ENCODE data around the gene PRKN. TPM values are rescaled to one million over a fixed set of nuclear protein-coding genes. Genes with fewer than 3 reads are reported as not detected.

PRKN gene
- total RNA-seq, 1 experiment from 2014 or later: 2.0 TPM

GRCh38 chr6:162026031-162026430 is 701.5 kb downstream of the PRKN start:
- H3K56ac ChIP-seq (ENCODE audit: insufficient read length, low read depth, low read length): no peak overlapping the region
- no peak overlapping the region for H4K8ac ChIP-seq (replicated peaks; ENCODE audit: insufficient read length, low read depth, low read length)
- Mint-ChIP-seq H3K36me3 (ENCODE audit: insufficient read depth in 1 of 3, low read depth in 3 of 3) (no peaks in the 10 kb centered on the region), H3K4me1 (no peaks in the 10 kb centered on the region), H3K27me3 (ENCODE audit: low read depth) (no peaks in the 10 kb centered on the region), H3K27ac (no peak overlapping the region), H3K9me3 (peaks cover 0 to 3% of the 10 kb centered on the region in 2 experiments; a peak in 1 of 5 replicates), H3K4me3 (no peak overlapping the region)
- H3K9ac ChIP-seq (ENCODE audit: extremely low read depth, insufficient read length, low read length): no peak overlapping the region
- H3T11ph ChIP-seq (ENCODE audit: low read length): no peak overlapping the region
- no peak overlapping the region for H2BK5ac ChIP-seq (ENCODE audit: insufficient read length, low read length)
- no peak overlapping the region for H2BK20ac ChIP-seq (ENCODE audit: low read depth, low read length, poor library complexity, severe bottlenecking)
- H2AFZ ChIP-seq (ENCODE audit: low read length): no peak overlapping the region
- H3K23ac ChIP-seq (ENCODE audit: insufficient read length, low read depth, low read length): no peak overlapping the region
- no peak overlapping the region for H3K18ac ChIP-seq (ENCODE audit: insufficient read length, low read depth, low read length)
- H3K79me2 ChIP-seq (ENCODE audit: insufficient read depth, low read length): no peaks in the 10 kb centered on the region
- no peak overlapping the region for H4K5ac ChIP-seq (ENCODE audit: insufficient read length, low read depth, low read length)
- no peak overlapping the region for H2BK12ac ChIP-seq (ENCODE audit: insufficient read length, low read depth, low read length)
- H3K4ac ChIP-seq (ENCODE audit: low read depth, low read length): no peak overlapping the region
- DNase-seq: no peak
- H3K4me1 ChIP-seq (ENCODE audit: insufficient read depth, low read length): no peaks in the 10 kb centered on the region
- no CpG with 5 or more reads among the region's 8 CpGs for WGBS (ENCODE audit: extremely low coverage, insufficient read length, low lambda C conversion rate)
- H3K79me1 ChIP-seq (ENCODE audit: insufficient read depth, low read depth, low read length, poor library complexity, severe bottlenecking): no peaks in the 10 kb centered on the region
- H3K27ac ChIP-seq (ENCODE audit: insufficient read length, low read depth, low read length): no peak overlapping the region
- no peaks in the 10 kb centered on the region for H3K23me2 ChIP-seq (ENCODE audit: insufficient read length, low read depth, low read length, poor library complexity, severe bottlenecking)
- H2BK120ac ChIP-seq (ENCODE audit: low read depth, low read length, poor library complexity, severe bottlenecking): no peak overlapping the region
- H2AK5ac ChIP-seq (ENCODE audit: insufficient read length, low read length): no peak overlapping the region
- no peaks in the 10 kb centered on the region for H4K20me1 ChIP-seq (ENCODE audit: control insufficient read depth, insufficient read depth, insufficient read length)
- no peak overlapping the region for H4K91ac ChIP-seq (ENCODE audit: insufficient read length, low read depth, low read length)
- H2BK15ac ChIP-seq (ENCODE audit: low read depth, low read length): no peak overlapping the region
- H3K14ac ChIP-seq (ENCODE audit: insufficient read depth, low read length): no peak overlapping the region
- H3K4me2 ChIP-seq (ENCODE audit: insufficient read depth, insufficient read length, low read length): no peak overlapping the region
- TF ChIP-seq CTCF (conservative IDR thresholded peaks at IDR 0.05): no peak
- no peaks in the 10 kb centered on the region for H3K27me3 ChIP-seq (ENCODE audit: insufficient read depth, low read length)
- no peaks in the 10 kb centered on the region for H3K9me3 ChIP-seq (ENCODE audit: control insufficient read depth, low read depth, low read length)
